Measurements from ENCODE around the gene NECTIN4.

NECTIN4 gene

GRCh38 chr1:161077426-161077825, 11.9 kb downstream of the NECTIN4 start:
- no peaks in the 10 kb centered on the region for H3K9me3 ChIP-seq
- H3K4me3 ChIP-seq (ENCODE audit: low read depth, low read length), result no peak overlapping the region
- no peaks in the 10 kb centered on the region for H3K27me3 ChIP-seq
- DNase-seq, result no peak
- no peak for TF ChIP-seq CTCF (IDR thresholded peaks at IDR 0.05; ENCODE audit: low read depth, low read length)
- no peaks in the 10 kb centered on the region; the same call in 1 of the 2 replicates for H3K4me1 ChIP-seq
- no peaks in the 10 kb centered on the region for H3K36me3 ChIP-seq

GRCh38 chr1:161076410-161076809, 12.9 kb downstream of the NECTIN4 start:
- no peaks in the 10 kb centered on the region; the same call in 1 of the 2 replicates for H3K4me1 ChIP-seq
- H3K36me3 ChIP-seq, result no peaks in the 10 kb centered on the region
- TF ChIP-seq CTCF (IDR thresholded peaks at IDR 0.05; ENCODE audit: low read depth, low read length), result no peak
- no peaks in the 10 kb centered on the region for H3K27me3 ChIP-seq
- H3K9me3 ChIP-seq, result no peaks in the 10 kb centered on the region
- no peak overlapping the region for H3K4me3 ChIP-seq (ENCODE audit: low read depth, low read length)
- DNase-seq, result no peak

GRCh38 chr1:161074676-161075368, 14.5 kb downstream of the NECTIN4 start:
- no peak for TF ChIP-seq CTCF (IDR thresholded peaks at IDR 0.05; ENCODE audit: low read depth, low read length)
- Histone ChIP-seq H3K9me3 (no peaks in the 10 kb centered on the region), H3K27me3 (no peaks in the 10 kb centered on the region), H3K4me1 (no peaks in the 10 kb centered on the region), H3K4me3 (ENCODE audit: low read depth, low read length) (no peak overlapping the region), H3K36me3 (no peaks in the 10 kb centered on the region)
- peak; percentile 39 for DNase-seq

GRCh38 chr1:161073474-161074121, 15.8 kb downstream of the NECTIN4 start:
- H3K36me3 ChIP-seq, result no peaks in the 10 kb centered on the region
- H3K27me3 ChIP-seq, result no peaks in the 10 kb centered on the region
- TF ChIP-seq CTCF (IDR thresholded peaks at IDR 0.05; ENCODE audit: low read depth, low read length), result no peak
- H3K4me1 ChIP-seq, result no peaks in the 10 kb centered on the region
- no peaks in the 10 kb centered on the region for H3K9me3 ChIP-seq
- H3K4me3 ChIP-seq (ENCODE audit: low read depth, low read length), result no peak overlapping the region
- DNase-seq, result no peak

- no peaks in the 10 kb centered on the region for H3K4me1 ChIP-seq
- no peaks in the 10 kb centered on the region for H3K27me3 ChIP-seq
- no peaks in the 10 kb centered on the region for H3K36me3 ChIP-seq
- H3K4me3 ChIP-seq (ENCODE audit: low read depth, low read length), result no peak overlapping the region
- no peak for DNase-seq
- no peak for TF ChIP-seq CTCF (IDR thresholded peaks at IDR 0.05; ENCODE audit: low read depth, low read length)
- no peaks in the 10 kb centered on the region for H3K9me3 ChIP-seq
These were observed 16.5 kb downstream of the NECTIN4 start for GRCh38 chr1:161072751-161073449.

All from BE2C (cell line).